Activated T-helper 1 cell treated with anti-CD3 and anti-CD28 coated beads, Interleukin-12 subunit alpha, Interleukin-12 subunit beta, Interleukin-2, Interleukin-4 antibody, amounts not matched to agents 30 ng/mL and 10 ng/mL and 1 ng/mL, durations not matched to agents 14 hours and 24 hours and 36 hours (primary cell): Measurements from ENCODE around the gene SPATA32. TPM values are rescaled to one million over a fixed set of nuclear protein-coding genes. Genes with fewer than 3 reads are reported as not detected.

ENCODE experiments used
- DNase-seq: peaks from one replicate; pipeline ENCODE4 v3.0.0; 2021; ENCODE audit warnings: low spot score
- H3K27ac Mint-ChIP-seq: one replicate; pipeline ENCODE4 v1.8.0; 2021; ENCODE audit warnings: mild to moderate bottlenecking, mixed read lengths
- H3K27me3 Mint-ChIP-seq: one replicate; pipeline ENCODE4 v1.8.0; 2022; ENCODE audit warnings: mild to moderate bottlenecking, moderate library complexity, mixed read lengths; ENCODE audit not compliant: insufficient read depth
- H3K36me3 Mint-ChIP-seq: one replicate; pipeline ENCODE4 v1.8.0; 2021; ENCODE audit warnings: low read depth, mixed read lengths
- H3K4me1 Mint-ChIP-seq: one replicate; pipeline ENCODE4 v1.8.0; 2021; ENCODE audit warnings: low read depth, mixed read lengths
- H3K4me3 Mint-ChIP-seq: one replicate; pipeline ENCODE4 v1.8.0; 2021; ENCODE audit warnings: mild to moderate bottlenecking, moderate library complexity, mixed read lengths
- H3K9me3 Mint-ChIP-seq: one replicate; pipeline ENCODE4 v1.8.0; 2021; ENCODE audit warnings: mixed read lengths
- intact Hi-C: fragments of 100-400 bp; cut with micrococcal nuclease; formaldehyde crosslinking; loops from one replicate; pipeline ENCODE4 v1.15.1; 2024
- total RNA-seq: library from RNA; stranded (reverse); gene quantifications from 2 replicates; pipeline ENCODE4 v1.2.3, GENCODE V29; 2022

SPATA32 gene
- total RNA-seq, 1 donor from 2014 or later, result 0.44 TPM

- H3K4me1 Mint-ChIP-seq, result peaks cover 42% of the 10 kb centered on the region
- intact Hi-C loops, result loop anchor here (1.0 kb wide), 5 partner anchors 16 to 166 kb away; partner anchors contain the start of gene ACBD4
Measured at GRCh38 chr17:45218895-45219661, 42.8 kb downstream of the SPATA32 start.

More at GRCh38 chr17:45218895-45219661, 42.8 kb downstream of the SPATA32 start:
- DNase-seq, result peak; percentile 73
- Mint-ChIP-seq H3K36me3 (peaks cover 46% of the 10 kb centered on the region), H3K9me3 (no peaks in the 10 kb centered on the region), H3K27ac (peak overlapping the region; percentile 80), H3K27me3 (no peaks in the 10 kb centered on the region), H3K4me3 (peak overlapping the region; percentile 93)

Other genes starting within 250 kb of the SPATA32 start
- 24.0 and 24.9 TPM in 2 replicates for gene DCAKD, start 210.5 kb downstream of the SPATA32 start, total RNA-seq
- gene NMT1, start 200.8 kb downstream of the SPATA32 start, total RNA-seq, result 168 and 173 TPM in 2 replicates
- gene PLCD3, start 129.6 kb downstream of the SPATA32 start, total RNA-seq, result 2.4 and 4.3 TPM in 2 replicates
- gene ACBD4, start 126.4 kb downstream of the SPATA32 start, total RNA-seq, result 11.3 and 12.5 TPM in 2 replicates
- gene HEXIM1, start 113.6 kb downstream of the SPATA32 start, total RNA-seq, result 65.9 and 67.9 TPM in 2 replicates
- gene HEXIM2, start 100.2 kb downstream of the SPATA32 start, total RNA-seq, result 6.7 and 7.1 TPM in 2 replicates
- 363 and 374 TPM in 2 replicates for gene FMNL1, start 40.2 kb downstream of the SPATA32 start, total RNA-seq
- 64.4 and 64.7 TPM in 2 replicates for gene MAP3K14, start 54.9 kb upstream of the SPATA32 start, total RNA-seq
- 47.9 and 59.1 TPM in 2 replicates for gene ARHGAP27, start 170.8 kb upstream of the SPATA32 start, total RNA-seq
- gene PLEKHM1, start 228.6 kb upstream of the SPATA32 start, total RNA-seq, result 35.6 and 42.6 TPM in 2 replicates